ENCODE data around the gene HES7.

- TF ChIP-seq EZH2 (IDR thresholded peaks at IDR 0.05; ENCODE audit: insufficient read depth, poor library complexity, severe bottlenecking) (no peak), EZH2phosphoT487 (IDR thresholded peaks at IDR 0.05; ENCODE audit: insufficient read depth, low read depth) (no peak)
Measured at GRCh38 chr17:8128125-8128784, 4.3 kb upstream of the HES7 start.

All from GM23248 (cell line).